IPS-NIHi11 (cell line): Measurements from ENCODE around the gene MAGOH.

Experiments
- DNase-seq: peaks from one replicate; pipeline ENCODE4 v3.0.0; 2012; ENCODE audit warnings: mixed read lengths, low spot score

Gene MAGOH

DNA sequence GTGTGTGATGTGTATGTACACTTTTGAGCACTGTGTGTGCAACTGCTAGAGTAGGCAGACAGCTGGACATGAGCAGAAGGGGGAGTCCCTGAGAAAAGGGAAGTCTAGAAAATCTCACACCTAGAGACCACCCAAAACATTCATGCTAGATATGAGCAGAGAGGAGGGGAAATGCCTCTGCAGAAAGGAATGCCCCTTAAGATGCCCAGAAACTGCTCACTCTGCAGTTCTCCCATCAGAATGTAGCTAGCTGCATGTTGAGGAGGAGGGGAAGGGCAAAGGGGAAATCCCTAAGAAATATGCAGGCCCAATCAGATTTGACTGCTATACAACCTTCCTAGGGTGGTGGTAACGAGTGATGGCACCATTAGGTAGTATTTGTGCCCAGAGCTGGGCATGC is 31.8 kb upstream of the MAGOH start:
- no peak for DNase-seq

DNA sequence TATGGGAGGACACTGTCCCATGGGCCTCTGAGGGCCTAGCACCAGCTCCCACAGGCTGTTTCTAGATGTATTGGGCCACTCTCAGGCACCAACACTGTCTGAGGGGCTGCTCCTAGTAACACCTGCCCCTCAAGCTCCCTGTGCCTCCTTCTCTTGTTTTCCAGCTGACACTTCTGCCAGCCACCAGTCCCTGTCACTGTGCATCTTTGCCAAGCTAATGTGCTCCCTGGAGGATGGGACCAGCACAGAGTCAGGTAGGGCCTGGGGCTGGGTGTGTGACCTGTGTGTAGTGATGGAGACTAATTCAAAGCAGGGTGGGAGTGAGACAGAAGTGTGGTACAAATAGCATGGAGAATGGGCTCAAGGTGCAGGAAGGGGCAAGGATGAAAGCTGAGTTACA is 29.4 kb upstream of the MAGOH start:
- no peak for DNase-seq

DNA sequence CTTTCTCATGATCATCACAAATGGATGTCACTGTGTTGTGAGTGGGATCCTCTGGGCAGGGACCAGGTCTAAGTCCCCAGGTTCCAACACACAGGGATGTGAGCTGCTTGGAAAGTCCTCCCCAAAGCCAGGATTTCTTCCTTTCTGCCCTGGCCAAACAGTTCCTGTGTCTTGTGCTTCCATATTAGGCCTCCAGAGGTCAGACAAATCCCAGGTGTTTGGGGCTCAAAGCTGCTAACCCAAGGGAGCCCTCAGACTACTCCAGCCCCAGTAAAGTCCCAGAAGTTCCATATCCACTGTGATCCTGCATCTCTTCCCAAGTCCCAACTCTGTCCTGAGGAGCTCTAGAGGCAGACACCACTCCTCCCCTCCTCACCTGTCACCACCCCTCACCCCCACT is 27.7 kb upstream of the MAGOH start:
- peak; percentile 64 for DNase-seq

DNA sequence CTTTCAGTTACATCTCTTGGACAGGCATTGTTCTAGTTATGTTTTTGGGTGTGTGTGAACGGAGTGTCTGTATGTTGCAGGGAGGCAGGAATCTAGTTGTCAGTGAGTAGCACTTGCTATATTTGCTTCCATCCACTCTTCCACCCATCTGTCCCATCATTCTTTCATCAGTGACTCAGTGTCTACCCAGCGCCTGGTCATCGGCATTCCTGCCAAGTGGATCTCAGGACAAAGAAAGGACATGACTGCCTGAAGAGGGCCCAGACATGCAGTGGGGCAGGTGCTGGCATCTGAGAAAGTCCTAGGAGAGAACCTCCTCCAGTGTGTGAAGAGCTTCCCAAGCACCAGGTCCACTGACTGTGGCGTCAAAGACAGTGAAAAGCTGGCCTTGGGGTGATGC is 27.3 kb upstream of the MAGOH start:
- no peak for DNase-seq

DNA sequence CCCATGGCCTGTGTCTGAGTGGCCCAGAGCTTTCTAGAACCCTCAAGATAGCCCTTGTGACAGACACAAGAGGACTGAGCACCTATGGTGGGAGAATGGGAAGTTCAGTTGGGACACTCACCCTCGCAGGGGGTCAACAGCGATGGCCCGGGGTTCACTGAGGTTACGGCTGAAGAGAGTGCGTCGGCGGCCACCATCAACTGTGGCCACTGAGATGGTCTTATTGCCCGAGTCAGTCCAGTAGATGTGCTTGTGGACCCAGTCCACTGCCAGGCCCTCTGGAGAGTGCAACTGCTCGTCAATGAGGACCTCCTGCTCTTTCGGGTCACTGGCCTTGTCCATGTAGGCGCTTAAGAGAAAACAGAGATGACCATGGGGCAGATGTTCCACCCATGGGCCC is 25.7 kb upstream of the MAGOH start:
- DNase-seq: no peak

DNA sequence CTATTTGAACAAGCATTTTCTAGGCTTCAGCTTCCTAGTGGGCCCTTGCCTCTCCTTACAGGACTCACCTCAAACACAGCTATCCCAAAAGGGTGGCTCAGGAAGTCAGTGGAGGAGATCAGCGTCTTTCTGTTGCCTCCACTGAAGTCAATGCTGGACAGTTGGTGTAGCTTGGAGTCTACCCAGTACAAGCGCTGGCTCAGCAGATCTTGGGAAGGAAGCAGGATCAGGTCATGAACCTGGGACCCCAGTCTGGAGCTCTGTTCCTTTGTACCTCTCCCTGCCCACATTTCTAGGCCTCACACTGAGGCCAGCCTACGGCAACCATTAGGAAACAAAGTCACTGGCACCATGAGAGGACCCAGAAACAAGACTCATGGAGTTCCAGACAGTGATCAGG is 23.7 kb upstream of the MAGOH start:
- no peak for DNase-seq

DNA sequence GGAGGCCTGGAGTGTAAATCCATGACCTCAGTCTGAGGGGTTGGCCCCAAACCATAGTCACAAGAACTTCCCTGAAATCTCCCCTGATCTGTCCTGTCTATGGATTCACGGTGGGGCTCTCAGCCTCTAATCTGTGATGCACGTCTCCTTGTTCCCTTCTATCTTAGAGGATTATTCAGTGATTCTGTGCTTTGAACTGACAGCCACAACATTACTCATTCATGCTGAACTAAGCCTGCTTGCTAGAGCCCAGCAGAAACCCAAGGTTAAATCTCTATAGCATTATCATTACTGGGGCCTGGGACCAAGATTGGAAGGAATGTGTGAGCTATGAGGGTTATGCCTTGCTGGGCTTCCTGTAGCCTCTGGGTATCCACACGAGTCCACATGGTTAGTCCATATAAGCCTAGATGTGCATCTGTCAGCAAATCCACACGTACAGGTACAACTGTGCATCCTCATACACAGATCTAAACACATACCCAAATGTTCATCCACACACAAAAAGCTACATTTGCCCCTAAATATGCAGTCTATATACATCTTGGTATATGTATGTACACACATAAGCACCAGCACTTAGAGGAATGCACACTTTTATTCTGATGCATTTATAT is 22.4 kb upstream of the MAGOH start:
- DNase-seq: no peak

DNA sequence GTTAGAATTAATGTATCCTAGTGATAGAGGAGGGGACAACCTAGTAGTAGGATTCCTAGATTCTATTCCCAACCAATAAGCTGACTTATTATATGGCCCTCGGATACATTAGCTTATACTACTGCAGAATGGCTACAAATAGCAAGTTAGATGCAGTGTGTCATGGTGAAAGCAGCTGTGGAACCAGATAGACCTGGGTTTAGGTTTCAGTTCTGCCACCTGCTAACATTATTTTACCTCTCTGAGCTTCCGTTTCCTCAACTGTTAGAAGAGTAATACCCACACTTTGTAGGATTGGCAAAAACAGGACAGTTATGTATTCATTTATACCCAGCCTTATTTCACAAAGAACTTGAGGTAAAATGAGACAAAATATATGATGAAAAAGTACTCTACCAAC is 21.6 kb upstream of the MAGOH start:
- no peak for DNase-seq

DNA sequence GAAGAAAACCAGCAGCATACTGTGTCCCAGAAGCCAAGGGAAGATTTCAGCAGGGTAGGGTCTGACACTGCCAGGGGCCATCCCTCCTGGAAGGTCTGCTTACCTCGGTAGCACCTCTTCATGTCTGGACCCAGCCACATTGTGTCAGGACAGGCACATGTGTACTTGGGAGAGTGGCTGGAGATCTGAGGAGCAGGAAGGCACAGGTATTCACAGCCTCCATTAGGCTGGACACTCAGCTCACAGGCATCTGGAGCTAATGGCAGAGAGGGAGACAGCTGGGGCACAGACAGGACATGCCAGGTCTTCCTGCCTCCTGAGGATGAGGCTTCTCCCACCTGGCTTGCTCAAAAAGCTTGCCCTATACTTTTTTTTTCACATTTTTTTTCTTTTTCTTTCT is 19.9 kb upstream of the MAGOH start:
- no peak for DNase-seq

DNA sequence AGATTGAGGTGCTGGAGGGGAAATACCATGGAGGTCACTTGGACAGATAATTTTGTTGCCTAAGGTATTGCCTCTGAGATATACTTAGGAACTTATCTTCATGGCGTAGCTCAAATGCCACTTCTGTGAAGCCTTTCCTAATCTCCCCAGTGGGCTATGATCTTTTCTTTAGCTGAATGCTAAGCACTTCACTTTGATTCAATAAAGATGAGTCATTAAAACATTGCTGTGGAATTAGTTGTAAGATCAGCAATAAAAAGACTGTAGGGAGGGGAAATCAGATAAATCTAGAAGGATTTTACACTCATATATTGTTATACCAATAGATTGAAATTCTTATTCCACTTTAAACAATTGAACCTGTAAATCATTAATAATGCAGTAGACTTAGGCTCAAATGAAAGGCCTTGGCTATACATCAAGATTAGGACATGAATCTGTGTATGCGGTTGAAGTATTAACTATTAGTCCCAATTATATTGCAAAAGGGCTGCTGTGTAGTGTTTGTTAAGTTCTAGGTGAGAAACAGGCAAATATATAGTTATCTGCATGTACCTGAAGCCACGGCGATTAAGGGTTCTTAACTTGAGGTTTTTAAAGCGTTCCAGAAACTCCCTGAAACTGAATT is 19.2 kb upstream of the MAGOH start:
- no peak for DNase-seq

DNA sequence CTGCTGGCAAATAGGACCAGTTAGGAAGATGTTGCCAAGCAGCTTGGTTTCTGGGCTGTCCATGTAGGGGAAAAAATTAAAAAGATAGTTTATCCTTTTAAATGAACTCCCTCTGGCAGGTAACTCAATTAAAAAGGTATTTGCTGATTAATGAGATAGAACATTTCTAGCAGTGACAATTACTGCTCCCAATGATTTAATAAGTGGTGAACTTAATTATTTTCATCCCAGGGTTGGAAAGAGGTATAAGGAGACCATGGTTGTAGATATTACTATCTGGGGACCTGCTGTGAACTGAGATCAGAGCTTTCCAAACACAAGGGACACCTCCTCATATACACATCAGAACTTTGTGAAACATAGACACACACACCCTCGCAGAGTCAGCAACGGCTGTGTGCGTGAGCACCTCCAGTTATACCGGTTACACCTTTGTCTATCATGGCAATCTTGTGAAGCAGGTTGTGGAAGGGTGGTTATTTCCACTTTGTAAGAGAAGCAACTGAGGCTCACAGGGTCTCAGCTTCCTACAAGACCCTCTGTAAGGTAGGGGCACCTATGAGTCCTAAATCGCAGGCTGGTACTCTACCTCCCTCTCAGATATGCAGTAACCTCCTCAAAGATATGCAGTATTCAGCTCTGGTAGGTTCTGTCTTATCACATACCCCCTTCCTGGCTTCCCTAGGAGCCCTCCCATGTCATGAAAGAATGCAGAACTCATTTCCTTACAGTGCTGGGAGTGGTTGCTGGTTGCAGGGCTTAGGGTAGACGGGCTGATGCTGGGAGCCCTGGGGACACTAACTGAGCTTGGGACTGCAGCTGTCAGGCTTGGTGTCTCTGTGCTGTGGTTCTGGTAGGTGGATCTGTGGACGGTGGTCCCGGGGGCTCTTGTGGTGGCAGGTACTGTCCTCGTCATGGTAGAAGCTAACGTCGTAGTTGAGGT is 18.5 kb upstream of the MAGOH start:
- DNase-seq: no peak

DNA sequence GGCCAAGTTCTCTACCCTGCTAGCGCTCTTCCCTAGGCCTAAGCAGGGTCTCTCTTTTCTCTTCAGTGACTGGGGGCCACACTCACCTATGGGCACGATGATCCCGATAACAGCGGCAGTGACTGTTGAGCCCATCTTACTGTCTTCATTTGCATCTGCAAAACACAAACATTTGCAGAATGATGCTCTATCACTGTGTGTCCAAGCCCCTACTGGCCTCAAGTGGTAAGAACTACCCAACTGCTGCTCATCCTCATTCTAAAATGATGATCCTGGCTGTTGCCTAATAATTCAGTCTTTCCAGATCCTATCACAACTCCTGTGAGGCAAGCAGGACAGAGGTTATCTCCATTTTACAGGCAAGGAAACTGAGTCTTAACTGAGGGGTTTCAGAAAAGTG is 16.7 kb upstream of the MAGOH start:
- DNase-seq: no peak

DNA sequence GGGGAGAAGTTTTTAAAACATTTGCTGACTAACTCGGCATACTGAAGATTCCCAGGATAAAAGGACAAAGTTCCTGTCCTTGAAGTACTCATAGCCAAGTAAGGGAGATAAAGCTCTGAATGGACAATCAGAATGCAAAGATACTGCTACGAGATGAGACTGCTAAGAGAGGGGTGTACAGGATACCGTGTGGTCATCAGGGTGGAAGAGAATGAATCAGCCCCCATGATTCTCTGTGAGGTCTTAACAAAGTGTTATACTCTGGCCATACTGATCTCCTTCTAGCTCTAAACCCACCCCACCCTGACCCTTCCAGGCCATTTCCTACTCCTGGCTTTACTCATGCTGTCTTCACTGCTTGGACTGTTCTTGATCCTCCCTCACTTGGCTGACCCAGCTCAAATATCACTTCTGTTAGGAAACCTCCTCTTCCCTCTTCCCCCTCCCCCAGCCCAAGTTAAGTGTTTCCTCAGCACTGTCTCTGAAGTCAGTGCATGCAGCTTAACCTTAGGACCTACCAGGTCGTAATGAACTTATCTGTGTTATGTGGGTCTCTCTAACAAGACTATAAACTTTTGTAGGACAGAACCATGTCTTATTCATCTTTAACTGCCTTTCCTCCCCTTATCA is 15.8 kb upstream of the MAGOH start:
- DNase-seq: no peak

DNA sequence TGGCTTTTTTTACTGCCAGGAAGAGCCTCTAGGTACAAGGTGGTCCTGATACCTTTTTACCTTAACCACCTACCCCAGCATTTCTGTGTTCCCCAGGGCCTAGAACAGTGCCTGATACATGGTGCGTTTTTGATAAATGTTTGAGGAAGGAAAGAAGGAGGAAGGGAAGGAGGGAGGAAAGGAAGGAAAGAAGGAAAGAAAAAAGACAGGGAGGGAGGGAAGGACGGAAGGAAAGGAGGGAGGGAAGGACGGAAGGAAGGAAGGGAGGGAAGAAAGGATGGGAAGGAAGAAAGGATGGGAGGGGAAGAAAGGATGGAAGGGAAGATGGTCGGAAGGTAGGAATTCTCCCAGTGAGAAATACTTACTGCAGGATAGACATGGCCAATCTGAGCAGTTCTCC is 12.0 kb upstream of the MAGOH start:
- DNase-seq: no peak

DNA sequence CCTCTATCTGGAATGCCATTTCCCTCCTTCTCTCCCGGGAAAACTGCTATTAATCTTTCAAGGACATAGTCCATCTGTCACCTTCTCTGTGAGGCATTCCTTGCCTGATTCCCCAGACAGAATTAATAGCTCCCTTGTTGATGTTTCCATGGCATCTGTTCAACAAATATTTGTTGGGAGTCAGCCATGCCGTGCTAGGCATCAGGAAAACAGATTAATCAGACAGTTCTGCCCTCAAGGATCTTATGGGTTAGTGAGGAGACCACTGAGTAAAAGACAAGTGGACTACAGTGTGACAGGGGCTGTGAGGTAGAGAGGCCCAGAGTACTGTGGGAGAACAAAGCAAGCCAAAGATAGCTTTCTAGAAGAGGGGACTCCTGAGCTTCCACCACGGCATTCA is 11.4 kb upstream of the MAGOH start:
- DNase-seq: no peak

DNA sequence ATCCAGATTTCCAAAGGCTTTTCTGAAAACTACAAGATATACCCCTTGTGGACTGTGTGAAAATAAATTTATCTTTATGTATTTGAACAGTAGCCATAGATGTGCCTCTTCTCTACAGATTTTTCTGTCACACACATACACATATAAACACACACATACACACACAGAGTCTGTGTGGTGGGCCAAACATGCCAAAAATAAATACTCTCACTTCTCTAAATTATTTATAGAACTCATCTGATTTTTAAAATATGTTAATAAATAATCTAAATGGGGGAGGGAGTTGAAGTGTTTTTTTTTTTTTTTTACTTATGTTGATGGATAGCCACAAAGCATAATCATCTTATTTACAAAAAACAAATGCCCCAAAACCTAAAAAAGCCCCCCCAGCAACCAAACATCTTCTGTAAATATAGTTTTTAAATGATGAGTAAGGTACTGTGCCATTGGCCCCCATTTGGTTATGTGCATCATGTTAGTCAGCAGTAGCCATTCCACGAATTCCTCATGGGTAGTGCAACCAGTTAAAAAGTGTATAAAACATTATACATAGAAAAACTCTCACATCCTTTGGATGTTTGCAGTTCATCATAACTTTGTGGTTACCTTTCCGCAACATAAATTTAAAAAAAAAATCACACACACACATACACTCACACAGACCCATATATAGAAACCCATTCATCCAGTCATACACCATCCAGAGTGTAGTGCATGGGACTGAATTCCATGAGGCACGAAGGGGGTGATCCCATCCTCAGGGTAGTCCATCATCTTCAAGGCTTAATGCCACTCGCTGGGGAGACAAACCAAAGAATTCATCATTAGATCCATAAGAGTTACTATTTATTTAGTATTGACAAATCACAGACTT is 8.2 kb upstream of the MAGOH start:
- DNase-seq: no peak

DNA sequence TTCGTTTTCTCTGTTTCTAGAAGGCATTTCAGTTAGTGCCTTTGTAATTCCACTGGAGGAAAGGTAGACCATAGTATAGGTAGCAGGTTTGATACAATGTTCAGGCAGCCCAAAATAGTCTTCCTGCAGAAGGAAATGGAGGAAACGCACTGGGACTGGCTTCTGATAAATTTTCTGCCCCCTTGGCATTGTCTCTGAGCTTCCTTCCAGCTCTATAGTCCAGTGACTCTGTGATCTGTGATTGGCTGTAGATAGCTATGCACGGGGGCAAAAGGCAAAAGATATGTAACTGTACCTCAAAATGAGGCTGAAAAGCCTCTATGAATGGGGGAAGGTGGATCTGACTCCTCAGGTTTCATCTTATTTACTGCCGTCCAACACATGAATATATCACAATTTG is 5.8 kb upstream of the MAGOH start:
- DNase-seq: no peak

DNA sequence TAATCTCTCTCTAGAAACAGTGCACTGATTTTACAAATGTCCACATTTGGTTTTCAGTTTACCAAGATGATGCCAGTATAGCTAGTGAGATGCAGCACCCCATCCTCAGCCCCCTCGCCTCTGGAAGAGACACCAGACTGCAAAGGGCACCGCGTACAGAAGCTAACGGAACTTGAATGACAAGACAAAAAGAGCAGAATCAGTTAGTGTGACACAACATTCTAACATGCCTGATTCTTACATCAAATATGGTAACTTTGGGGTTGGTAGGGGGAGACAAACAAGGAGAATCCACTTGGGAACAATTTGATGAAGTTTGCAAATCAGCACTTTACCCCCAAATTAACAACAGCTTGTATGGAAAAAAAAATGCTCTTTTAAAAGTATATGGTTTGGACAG is 4.1 kb upstream of the MAGOH start:
- DNase-seq: no peak

DNA sequence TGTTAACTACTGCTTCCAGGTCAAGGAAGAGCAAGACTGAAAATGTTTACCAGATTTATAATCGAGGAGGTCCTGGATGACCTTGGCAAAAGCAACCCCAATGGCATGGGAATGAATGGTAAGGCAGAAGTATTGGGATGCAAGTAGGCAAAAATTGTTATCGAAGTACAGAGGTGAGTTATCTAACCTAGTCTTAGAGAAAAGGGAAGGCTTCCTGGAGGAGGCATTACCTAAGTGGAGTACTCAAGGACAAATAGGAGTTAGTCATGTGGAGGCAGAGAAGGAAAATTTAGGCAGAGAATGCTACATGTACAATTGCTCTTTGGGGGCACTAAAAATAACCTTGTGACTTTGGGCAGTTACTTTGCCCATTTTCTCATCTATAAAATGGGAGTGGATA is 3.5 kb upstream of the MAGOH start:
- DNase-seq: no peak

DNA sequence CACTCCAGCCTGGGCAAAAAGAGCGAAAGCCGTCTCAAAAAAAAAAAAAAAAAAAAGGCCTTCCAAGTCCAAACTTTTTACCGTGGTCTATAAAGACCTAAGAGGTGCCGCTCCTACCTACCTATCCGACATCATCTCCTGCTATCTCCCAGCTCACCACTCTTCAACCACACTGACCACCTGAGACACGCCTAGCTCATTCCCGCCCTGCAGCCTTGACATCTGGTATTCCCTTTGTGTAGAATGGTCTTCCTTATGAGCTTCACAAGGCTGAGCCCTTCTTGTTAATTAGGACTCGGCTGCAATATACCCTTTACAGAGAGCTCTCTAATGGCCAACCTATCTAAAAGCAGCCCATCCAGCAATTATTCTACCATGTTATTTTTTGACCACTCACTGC is 680 bp downstream of the MAGOH start:
- DNase-seq: no peak

DNA sequence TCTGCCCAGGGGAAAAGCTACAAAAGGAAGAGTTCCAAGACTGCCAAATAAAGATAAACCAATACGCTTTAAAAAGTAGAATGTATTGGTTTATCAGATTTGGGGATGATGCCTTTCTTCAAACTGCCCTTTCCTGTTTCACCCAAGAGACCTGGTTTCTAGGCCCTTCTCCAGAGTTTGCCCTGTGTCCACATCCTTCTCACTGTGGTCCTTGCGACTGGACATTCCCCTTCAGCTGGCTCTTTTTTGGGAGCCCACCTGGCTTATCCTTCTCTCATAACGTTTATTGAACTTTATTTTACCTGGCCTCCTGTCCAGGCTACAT is 17.4 kb downstream of the MAGOH start:
- no peak for DNase-seq
